Measurements from ENCODE around the gene ADAMTSL1.

Gene ADAMTSL1

GRCh38 chr9:18555105-18555883 lies 81.3 kb downstream of the ADAMTSL1 start:
- FAIRE-seq: no peak

DNA sequence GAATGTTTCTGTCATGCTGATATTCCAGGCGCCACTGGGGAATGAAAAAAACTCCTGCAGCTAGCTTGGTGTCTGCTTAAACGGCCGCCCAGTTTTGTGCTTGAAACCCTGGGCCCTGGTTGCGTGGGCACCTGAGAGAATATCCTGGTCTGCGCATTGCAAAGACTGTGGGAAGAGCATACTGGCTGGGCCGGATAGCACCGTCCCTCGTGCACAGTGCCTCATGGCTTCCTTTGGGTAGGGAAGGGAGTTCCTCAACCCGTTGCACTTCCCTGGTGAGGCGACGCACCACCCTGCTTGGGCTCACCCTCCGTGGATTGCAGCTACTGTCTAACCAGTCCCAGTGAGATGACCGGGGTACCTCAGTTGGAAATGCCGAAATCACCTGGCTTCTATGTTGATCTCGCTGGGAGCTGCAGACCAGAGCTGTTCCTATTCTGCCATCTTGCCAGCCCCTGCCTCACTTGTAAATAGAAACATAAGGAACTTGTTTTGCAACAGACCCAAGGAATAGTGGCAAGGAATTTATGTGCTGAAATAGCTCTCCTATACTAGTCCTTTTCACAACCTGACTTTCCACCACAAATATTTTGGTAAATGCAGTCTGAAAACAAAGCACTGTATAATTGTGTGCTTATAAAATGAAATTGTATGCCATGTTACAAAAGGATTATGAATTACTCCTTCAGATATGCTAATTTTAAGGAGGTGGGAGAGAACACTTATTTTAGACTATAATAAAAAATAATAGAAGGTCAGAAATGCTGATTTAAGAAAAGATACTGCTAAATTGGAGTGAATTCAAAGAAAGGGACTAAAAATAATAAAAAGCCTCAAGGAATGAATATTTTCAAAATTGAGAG lies 90.3 kb downstream of the ADAMTSL1 start:
- FAIRE-seq: no peak

- FAIRE-seq: no peak
Observed at GRCh38 chr9:18566121-18566520, 92.2 kb downstream of the ADAMTSL1 start.

GRCh38 chr9:18568973-18569372 lies 95.0 kb downstream of the ADAMTSL1 start:
- peak; percentile 30 for FAIRE-seq

- FAIRE-seq: no peak
Observed at GRCh38 chr9:18569941-18570630, 96.1 kb downstream of the ADAMTSL1 start.

DNA sequence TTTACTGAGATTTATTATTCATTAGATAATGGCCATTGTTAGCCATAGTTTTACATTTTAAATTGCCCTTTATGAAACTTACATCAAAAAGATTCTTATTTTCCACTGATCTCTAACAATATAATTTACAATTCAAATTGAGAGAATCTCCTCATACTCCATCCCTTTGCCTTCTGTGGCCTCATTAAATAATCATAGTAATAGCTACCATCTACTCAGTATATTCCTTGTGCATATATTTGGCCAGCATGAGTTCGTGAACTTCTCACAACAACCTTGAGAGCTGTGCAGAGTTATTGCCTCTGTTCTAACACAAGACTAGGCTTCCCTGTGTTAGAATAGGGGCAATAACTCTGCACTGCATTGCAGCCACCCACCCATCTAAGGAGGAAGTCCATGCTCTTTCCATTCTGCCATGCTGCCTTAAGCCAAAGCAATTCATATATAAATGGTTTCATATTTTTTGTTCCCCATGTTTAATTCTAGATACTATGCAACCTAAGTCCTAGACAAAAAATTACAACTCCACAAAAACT lies 99.1 kb downstream of the ADAMTSL1 start:
- FAIRE-seq: no peak

GRCh38 chr9:18575686-18576085 lies 101.7 kb downstream of the ADAMTSL1 start:
- FAIRE-seq: no peak

- FAIRE-seq: peak; percentile 21
Observed at GRCh38 chr9:18579536-18579935, 105.6 kb downstream of the ADAMTSL1 start.

DNA sequence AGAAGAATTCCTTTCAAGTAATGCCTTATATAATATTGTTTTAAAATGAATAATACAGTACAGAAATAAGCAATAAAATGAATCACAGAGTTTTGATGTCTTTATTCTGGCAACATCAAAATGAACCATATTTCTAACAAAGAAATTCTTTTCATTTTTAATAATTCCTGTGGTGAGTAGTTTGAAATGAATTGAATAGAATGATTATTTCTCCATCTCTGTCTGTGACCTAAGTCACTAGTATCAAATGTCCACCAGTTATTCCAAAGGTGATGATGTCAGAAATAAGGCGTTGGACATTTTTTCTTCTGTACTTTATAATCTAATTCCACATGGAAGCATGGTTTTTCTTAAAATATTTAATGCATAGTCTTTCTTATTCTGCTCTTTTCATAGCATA lies 106.2 kb downstream of the ADAMTSL1 start:
- FAIRE-seq: no peak

DNA sequence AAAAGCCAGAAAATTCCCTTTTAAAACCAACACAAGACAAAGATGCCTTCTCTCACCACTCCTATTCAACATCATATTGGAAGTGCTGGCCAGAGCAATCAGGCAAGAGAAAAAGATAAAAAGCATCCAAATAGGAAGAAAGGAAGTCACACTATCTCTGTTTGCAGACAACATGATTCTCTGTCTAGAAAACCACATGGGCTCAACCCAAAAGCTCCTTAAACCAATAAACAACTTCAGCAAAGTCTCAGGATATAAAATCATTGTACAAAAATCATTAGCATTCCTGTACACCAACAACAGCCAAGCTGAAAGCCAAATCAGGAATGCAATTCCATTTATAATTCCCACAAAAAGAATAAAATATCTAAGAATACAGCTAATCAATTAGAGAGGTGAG lies 112.0 kb downstream of the ADAMTSL1 start:
- no peak for FAIRE-seq

- no peak for FAIRE-seq
Observed at GRCh38 chr9:18588002-18588401, 114.0 kb downstream of the ADAMTSL1 start.

- no peak for FAIRE-seq
Observed at GRCh38 chr9:18591261-18591660, 117.3 kb downstream of the ADAMTSL1 start.

DNA sequence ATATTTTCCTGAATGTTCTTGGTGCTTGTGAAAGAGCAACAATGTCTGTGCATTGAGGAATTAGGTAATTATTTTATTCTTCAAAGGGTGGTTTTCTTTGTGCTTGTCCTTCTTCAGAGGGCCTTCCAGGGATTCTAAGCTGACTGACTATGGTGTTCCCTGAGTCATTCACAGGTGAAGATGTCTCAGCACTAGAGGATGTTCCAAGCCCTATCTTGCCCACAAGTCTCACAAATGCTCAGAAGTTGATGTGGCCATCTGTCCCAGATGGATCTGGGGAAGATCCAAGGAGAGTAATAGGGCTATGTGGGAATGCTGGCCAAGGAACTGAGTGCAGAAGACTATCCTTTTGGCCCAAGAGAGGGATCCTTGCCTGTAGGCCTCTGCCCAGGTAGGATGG lies 120.9 kb downstream of the ADAMTSL1 start:
- no peak for FAIRE-seq

DNA sequence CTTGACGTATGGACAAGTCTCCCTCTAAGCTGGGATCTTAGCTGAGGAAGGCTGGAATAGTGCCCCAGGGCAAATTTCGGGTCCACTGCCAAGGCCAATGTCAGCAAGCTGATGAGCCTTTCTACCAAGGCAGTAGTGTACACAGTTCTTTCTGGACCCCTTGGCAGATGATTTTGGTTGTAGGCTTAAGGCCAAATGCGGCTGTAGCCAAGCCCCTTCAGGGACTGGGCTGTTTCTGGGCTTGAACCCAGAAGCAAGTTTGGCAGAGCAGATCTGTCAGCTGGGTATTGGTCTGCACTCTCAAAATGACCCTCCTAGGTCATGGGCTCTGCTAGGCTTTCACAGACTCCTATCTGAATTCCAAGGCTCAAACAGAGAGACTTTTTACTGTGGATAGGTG lies 121.6 kb downstream of the ADAMTSL1 start:
- FAIRE-seq: no peak

GRCh38 chr9:18596920-18597319 lies 123.0 kb downstream of the ADAMTSL1 start:
- FAIRE-seq: peak; percentile 27

DNA sequence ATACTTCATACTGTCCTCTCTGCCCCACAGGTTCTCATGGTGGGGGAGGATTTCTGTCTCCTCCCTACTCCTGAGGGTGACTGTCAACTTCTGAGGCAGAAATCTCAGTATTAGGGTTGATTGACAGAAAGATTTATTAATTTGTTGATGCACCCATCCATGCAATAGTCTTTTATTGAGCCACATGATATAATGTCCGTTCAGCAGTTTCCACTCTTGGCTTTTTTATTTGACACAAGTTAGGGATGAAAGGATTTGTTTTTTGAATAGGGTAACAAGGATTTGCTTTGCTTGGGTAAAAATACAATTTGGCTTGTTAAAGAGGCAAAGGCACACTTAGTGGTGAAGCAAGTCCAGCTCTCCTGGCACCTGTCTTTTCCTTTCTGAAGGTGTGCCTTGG lies 125.0 kb downstream of the ADAMTSL1 start:
- FAIRE-seq: no peak

DNA sequence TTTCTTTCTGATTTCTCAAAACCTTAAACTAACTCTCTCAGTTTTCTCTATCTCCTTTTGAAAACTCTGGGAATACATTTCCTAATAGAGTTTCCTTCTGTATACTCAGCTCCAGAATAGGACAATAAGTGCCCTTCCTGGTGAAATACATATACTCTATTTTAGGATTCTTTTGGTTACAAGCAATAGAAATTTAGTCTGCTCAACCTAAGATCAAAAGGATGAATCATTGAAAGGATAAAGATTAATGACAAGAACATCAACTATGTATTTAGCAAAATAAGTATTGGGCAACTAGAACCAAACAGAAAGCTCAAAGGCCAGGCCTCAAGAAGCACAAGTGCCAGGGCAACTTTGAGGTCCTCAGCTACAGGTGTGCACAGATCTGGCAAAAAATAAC lies 127.1 kb downstream of the ADAMTSL1 start:
- no peak for FAIRE-seq

DNA sequence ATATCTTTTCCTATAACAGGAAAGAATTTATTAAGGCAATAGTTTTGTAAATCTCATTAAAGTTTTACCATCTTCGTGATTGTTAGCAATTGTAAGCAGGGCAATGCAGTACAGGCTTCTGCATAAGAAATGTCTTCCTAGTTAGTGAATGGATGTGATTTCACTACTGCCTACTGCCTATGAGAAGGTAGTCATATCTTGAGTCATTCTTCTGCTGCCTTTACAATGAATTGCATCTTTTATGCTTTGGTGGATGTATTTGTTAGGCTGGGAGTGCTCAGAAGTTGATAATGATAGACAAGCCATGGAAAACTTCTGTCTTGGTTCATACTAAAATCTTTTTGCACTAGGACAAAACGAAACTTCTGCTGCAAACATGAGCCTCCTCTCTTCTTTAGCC lies 128.0 kb downstream of the ADAMTSL1 start:
- no peak for FAIRE-seq

GRCh38 chr9:18604767-18605730 lies 131.1 kb downstream of the ADAMTSL1 start:
- FAIRE-seq: no peak

- FAIRE-seq: no peak
Observed at GRCh38 chr9:18605766-18606180, 131.8 kb downstream of the ADAMTSL1 start.

DNA sequence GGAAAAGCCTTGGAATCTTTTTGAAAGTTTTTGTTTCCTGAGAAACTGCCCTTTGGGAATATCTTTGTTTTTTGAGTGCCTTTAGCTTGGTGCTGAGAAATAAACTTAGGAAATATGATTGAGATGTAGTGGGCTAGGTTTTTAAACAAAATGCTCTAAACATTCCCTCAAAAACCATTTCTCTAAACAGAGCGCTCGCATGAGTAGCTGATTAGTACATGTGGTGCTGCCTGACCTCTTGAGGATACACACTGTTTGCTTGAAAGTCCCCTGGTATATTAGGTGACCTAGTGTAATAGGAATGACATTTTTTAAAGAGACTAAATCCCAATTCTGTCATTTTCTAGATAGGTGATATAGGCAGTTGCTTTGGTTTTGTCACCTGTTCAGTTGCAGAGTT lies 132.3 kb downstream of the ADAMTSL1 start:
- FAIRE-seq: no peak

- FAIRE-seq: no peak
Observed at GRCh38 chr9:18606846-18607245, 132.9 kb downstream of the ADAMTSL1 start.

Data from islet of Langerhans (tissue), 1 donor.